Body of pancreas (tissue), 4 donors: ENCODE measurements around the gene OPA3. TPM values are rescaled to one million over a fixed set of nuclear protein-coding genes. Genes with fewer than 3 reads are reported as not detected.

ENCODE experiments used
- ATAC-seq: fragments of 150-250 bp; one replicate; pipeline ENCODE4 v1.9.1; 2016
- DNase-seq, 4 donors: peaks; one replicate each; pipeline ENCODE4 v3.0.0-alpha.2; 2019
- H3K27ac ChIP-seq, 4 donors: fragments of 200-600 bp; sonication (generic); 1 replicate in 3 of 4; 2 replicates in 1 of 4; pipeline versions ENCODE4 v1.5.1 to v1.6.1; 2016 to 2019; ENCODE audit warnings: mild to moderate bottlenecking in 1 of 4, mixed read lengths in 1 of 4, moderate library complexity in 1 of 4
- H3K27me3 ChIP-seq, 2 donors: fragments of 200-600 bp; sonication (generic); one replicate each; pipeline ENCODE4 v1.6.0; 2016; ENCODE audit warnings: mild to moderate bottlenecking in 1 of 2
- H3K36me3 ChIP-seq, 2 donors: fragments of 200-600 bp; sonication (generic); replicated peaks in 1 of 2; 2 replicates each; pipeline ENCODE4 v1.5.1; 2016; ENCODE audit warnings: low read depth in 2 of 2; ENCODE audit not compliant: insufficient read depth in 1 of 2
- H3K4me1 ChIP-seq: fragments of 200-600 bp; sonication (generic); one replicate; pipeline ENCODE4 v1.6.0; 2016
- H3K4me3 ChIP-seq, 2 donors: fragments of 200-600 bp; sonication (generic); 1 replicate in 1 of 2; 2 replicates in 1 of 2; pipeline ENCODE4 v1.5.1; 2016 to 2019
- H3K9me3 ChIP-seq, 3 donors: fragments of 200-600 bp; sonication (generic); 1 replicate in 2 of 3; 2 replicates in 1 of 3; pipeline ENCODE4 v1.5.1; 2016
- CTCF ChIP-seq, 7 experiments: fragments of 450-650 bp in 4 of 7; fragments of 200-600 bp in 3 of 7; sonication (generic) in 3 of 7; IDR thresholded peaks; one replicate each; pipeline ENCODE4 v1.5.1; 2016 to 2019; ENCODE audit warnings: antibody characterized with exemption in 7 of 7
- POLR2A ChIP-seq, 3 donors: fragments of 450-650 bp; IDR thresholded peaks; one replicate each; pipeline ENCODE4 v1.6.1; 2016; ENCODE audit warnings: antibody characterized with exemption in 3 of 3, mild to moderate bottlenecking in 2 of 3
- WGBS, 2 donors: methylation state at CpG; one replicate each; pipeline ENCODE4 v1.1.5; 2017; 5-methylcytosine and 5-hydroxymethylcytosine counted together
- intact Hi-C: fragments of 100-400 bp; cut with DNase I; formaldehyde crosslinking; loops from one replicate; pipeline ENCODE4 v1.15.1; 2023
- total RNA-seq, 2 donors: library from RNA; depleted of rRNA; stranded (reverse); fragments of >200 nt; gene quantifications; one replicate each; pipeline ENCODE4 v1.1.0, GENCODE V29; 2016

OPA3 gene
- total RNA-seq, 2 donors from 2014 or later: 4.2 to 22.7 TPM

- TF ChIP-seq POLR2A (IDR thresholded peaks at IDR 0.05) (no peak), CTCF (IDR thresholded peaks at IDR 0.05) (no peak)
- Histone ChIP-seq H3K36me3 (no peaks in the 10 kb centered on the region), H3K4me1 (peaks cover 51% of the 10 kb centered on the region), H3K9me3 (no peaks in the 10 kb centered on the region), H3K27me3 (no peaks in the 10 kb centered on the region), H3K27ac (peak overlapping the region in 3 of 4 donors; percentile 26 to 88 (median 64)), H3K4me3 (no peak overlapping the region)
- DNase-seq: no peak
- ATAC-seq: no peak
- intact Hi-C loops: loop anchor here (10.0 kb wide), 1 partner anchor 64 kb away; no protein-coding TSS in a partner anchor
- 45 to 56% methylated on average over 5 of the region's 5 CpGs for WGBS, 2 donors
Measured at GRCh38 chr19:45578861-45579260, 5.7 kb downstream of the OPA3 start.

- TF ChIP-seq POLR2A (IDR thresholded peaks at IDR 0.05) (peak in 1 of 3 donors; percentile 12), CTCF (IDR thresholded peaks at IDR 0.05) (no peak)
- DNase-seq (peak; percentile 62 to 78 (median 74)), ATAC-seq (peak; percentile 88)
- no peaks in the 10 kb centered on the region for H3K9me3 ChIP-seq
- no peak overlapping the region for H3K4me3 ChIP-seq
- peaks cover 42% of the 10 kb centered on the region for H3K4me1 ChIP-seq
- intact Hi-C loops: loop anchor here (10.0 kb wide), 1 partner anchor 63 kb away; no protein-coding TSS in a partner anchor
- WGBS, 2 donors: 9 to 15% methylated on average over 11 of the region's 11 CpGs
- H3K36me3 ChIP-seq: no peaks in the 10 kb centered on the region
- H3K27ac ChIP-seq: peak overlapping the region; percentile 64 to 88 (median 72)
- H3K27me3 ChIP-seq: no peaks in the 10 kb centered on the region
Measured at GRCh38 chr19:45577111-45577905, 7.3 kb downstream of the OPA3 start.

- peaks cover 42% of the 10 kb centered on the region for H3K4me1 ChIP-seq
- H3K36me3 ChIP-seq: no peaks in the 10 kb centered on the region
- H3K27ac ChIP-seq: peak overlapping the region; percentile 64 to 88 (median 72)
- H3K27me3 ChIP-seq: no peaks in the 10 kb centered on the region
- DNase-seq: no peak
- no peak for ATAC-seq
- no peak overlapping the region for H3K4me3 ChIP-seq
- WGBS, 2 donors: 50 to 73% methylated on average over 2 to 3 of the region's 3 CpGs
- H3K9me3 ChIP-seq: no peaks in the 10 kb centered on the region
- no peak for TF ChIP-seq POLR2A (IDR thresholded peaks at IDR 0.05)
- TF ChIP-seq CTCF (IDR thresholded peaks at IDR 0.05): no peak
- intact Hi-C loops: loop anchor here (10.0 kb wide), 1 partner anchor 62 kb away; no protein-coding TSS in a partner anchor
Measured at GRCh38 chr19:45576682-45577081, 7.9 kb downstream of the OPA3 start.

- 88 to 95% methylated on average over 5 of the region's 5 CpGs for WGBS, 2 donors
- peaks cover 42% of the 10 kb centered on the region for H3K4me1 ChIP-seq
- peak overlapping the region in 3 of 4 donors; percentile 64 to 88 (median 78) for H3K27ac ChIP-seq
- no peaks in the 10 kb centered on the region for H3K9me3 ChIP-seq
- no peak overlapping the region for H3K4me3 ChIP-seq
- ATAC-seq (no peak), DNase-seq (no peak)
- no peaks in the 10 kb centered on the region for H3K27me3 ChIP-seq
- no peak for TF ChIP-seq POLR2A (IDR thresholded peaks at IDR 0.05)
- TF ChIP-seq CTCF (IDR thresholded peaks at IDR 0.05): no peak
- no peaks in the 10 kb centered on the region for H3K36me3 ChIP-seq
- intact Hi-C loops: loop anchor here (10.0 kb wide), 1 partner anchor 60 kb away; no protein-coding TSS in a partner anchor
Measured at GRCh38 chr19:45575216-45575615, 9.4 kb downstream of the OPA3 start.
